Globus pallidus (tissue), 1 donor: ENCODE data around the gene ZSWIM4.

Experiments used
- DNase-seq: peaks from one replicate; pipeline ENCODE4 v3.0.0-alpha.2; 2015; ENCODE audit warnings: low spot score

Gene ZSWIM4

GRCh38 chr19:13875824-13876223 is 80.6 kb downstream of the ZSWIM4 start:
- DNase-seq: no peak

DNA sequence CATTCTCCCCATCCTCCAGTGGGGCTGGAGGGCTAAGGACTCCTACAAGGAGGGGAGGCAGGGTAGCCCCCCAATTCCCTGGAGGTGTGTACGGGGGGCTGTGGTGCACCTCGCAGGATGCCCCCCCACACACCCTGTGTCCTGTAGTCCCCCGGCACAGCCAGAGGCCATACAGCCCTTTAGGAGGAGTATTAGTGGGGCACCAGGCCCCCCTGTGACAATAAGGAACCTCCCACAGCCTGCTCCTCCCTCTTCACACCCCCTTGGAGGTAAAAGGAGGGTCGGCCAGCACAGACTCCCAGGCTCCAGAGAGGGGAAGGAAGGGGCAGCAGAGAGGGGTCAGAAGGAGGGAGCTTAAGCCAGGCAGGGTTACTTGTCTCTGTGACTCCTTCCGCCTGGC is 81.6 kb downstream of the ZSWIM4 start, which contains the start of gene NANOS3:
Gene NANOS3, plus strand, starts transcription at position 301 of the 400 bp plus-strand sequence. CDS start 115 bp downstream, outside the sequence.
- DNase-seq: no peak

DNA sequence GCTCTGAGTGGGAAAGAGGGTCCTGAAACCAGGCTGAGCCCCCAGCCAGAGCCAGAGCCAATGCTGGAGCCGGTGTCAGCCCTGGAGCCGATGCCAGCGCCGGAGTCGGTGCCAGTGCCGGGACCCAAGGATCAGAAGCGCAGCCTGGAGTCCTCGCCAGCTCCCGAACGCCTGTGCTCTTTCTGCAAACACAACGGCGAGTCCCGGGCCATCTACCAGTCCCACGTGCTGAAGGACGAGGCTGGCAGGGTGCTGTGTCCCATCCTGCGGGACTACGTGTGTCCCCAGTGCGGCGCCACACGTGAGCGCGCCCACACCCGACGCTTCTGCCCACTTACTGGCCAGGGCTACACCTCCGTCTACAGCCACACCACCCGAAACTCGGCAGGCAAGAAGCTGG is 82.1 kb downstream of the ZSWIM4 start:
- no peak for DNase-seq

- peak; percentile 93 for DNase-seq
These were observed 85.1 kb downstream of the ZSWIM4 start for GRCh38 chr19:13880059-13881043.

DNA sequence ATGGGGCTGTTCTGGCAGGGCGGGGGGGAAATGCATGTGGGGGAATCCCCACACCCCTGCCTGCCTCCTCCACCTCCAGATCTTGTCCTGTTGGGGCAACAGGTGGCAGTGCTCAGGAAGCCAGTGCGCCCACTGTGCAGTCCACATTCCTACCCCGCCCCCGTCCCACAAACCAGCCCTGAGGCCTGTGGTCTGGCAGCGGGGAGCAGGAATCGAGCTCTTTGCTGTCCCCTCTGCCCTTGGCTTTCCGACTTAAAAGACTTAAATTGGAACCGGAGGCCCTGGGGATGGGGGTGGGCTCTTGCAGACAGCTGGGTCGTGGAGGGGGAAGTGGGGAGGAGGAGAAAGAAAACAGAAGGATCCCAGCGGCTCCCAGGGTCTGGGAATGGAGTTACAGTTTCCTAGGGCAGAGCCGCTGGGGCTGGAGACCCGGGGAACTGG is 86.0 kb downstream of the ZSWIM4 start:
- DNase-seq: no peak
